Left forelimb (tissue), 1 donor: ENCODE data around the gene GOLGA2.

Experiments
- DNase-seq: peaks from one replicate; pipeline ENCODE4 v3.0.0-alpha.2; 2018; ENCODE audit warnings: low spot score

The GOLGA2 gene

DNA sequence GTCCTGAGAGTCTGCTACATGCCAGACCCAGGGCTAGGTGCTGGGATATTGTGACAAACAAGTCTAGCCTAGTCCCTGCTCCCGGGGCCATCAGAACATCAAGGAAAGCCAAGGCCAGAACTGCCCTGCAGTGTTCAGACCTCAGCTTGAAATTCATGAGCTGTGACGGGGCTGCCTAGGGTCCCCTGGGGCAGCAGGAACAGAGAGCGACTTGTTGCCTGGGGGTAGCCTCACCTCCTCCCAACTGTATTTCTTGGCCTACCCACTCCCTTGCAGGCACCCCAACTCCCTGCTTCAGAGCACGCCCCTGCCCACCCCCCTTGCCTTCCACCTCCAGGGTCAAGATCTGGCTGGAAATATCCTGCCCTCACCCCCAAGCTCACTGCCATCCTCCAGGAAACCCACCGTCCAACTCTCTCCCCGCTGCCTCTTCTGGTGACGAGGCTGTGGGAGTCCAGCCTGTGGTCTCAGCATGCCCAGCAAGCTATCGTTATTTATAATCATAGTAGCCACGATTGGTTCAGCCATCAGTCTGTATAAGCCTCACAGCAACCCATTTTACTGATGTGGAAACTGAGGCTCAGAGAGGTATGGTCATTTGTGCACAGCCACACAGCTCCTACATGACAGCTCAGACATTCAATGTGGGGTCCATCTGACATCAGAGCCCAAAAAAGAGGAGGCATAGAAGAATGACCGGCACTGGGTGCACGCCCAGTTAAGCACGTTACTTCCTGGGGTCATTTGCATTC is 61.9 kb downstream of the GOLGA2 start:
- no peak for DNase-seq

DNA sequence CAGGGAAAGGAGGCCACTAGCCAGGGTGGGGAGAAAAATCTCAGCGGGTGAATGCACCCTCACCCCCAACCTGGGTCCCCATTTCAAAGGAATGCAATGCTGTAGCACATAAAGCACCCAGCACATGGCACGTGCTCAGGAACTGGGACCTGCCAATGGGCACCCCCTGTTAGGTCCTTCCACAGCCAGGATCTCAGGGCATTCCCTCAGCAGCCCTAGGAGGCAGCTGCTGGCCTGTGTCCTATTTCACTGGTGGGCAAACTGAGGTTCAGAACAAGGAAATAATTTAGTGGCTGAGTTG is 63.9 kb downstream of the GOLGA2 start:
- no peak for DNase-seq

DNA sequence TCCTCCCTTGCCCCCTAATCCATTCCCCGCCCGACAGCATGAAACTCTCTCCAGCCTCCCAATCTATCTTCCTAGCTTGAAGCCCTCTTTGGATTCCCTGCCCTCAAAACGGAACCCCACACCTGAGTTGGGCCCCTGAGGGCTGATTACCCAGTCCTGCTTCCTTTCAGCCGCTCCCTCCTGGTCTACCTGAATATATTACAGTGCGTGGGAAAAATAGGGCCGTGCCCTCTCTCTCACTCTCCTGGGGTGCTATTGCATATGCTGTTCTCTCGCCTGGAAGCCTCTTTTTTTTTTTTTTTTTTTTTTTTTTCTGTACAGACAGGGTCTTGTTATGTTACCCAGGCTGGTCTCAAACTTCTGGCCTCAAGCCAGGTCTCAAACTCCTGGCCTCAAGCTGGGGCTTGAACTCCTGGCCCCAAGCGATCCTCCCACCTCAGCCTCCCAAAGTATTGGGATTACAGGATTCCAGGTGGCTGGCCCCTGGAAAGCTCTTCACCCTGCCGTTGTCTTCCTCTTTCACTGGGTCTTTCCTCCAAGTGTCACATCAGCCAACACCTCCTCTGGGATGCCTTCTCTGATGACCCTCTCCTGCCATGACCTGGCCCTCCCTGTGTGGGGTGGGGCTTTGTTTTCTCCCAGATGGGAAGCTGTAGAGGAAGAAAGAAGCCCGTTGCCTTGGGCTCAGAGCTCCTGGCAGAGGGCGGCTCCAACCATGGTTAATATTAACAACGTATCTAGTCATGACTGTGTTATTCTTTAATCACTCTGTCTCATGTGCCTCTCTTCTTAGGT is 64.4 kb downstream of the GOLGA2 start:
- DNase-seq = no peak

DNA sequence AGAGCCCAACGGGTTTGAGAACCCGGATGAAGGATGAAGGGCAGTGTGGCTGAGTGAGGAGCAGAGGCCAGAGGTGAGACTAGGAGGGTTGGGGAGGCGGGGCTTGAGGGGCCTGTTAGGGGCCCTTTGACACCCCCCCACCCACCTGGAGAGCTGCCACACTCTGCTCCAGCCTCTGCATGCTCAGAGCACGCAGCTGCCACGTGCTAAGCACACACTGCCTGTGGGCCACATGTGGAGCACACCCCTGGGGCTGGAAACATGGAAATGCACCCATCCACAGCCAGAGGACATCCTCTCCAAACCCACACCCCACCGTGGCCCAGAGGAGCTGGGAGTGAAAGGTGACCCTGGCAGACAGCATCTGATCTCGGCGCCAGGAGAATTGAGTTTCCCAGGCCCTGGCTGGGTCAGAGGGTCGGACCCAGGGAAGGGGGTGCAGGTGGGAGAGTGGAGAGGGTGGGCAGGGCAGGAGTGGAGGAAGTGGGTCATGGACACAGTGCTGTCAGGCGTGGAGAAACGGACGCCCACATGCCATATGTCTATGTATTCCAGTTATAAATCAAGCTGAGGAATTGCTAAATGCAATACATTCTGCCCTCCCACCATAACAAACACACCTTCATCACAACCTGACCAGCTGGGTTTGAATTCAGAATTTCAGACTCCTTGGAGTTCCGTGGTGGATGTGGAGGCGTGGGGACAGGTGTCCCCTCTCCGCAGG is 66.7 kb downstream of the GOLGA2 start:
- no peak for DNase-seq

DNA sequence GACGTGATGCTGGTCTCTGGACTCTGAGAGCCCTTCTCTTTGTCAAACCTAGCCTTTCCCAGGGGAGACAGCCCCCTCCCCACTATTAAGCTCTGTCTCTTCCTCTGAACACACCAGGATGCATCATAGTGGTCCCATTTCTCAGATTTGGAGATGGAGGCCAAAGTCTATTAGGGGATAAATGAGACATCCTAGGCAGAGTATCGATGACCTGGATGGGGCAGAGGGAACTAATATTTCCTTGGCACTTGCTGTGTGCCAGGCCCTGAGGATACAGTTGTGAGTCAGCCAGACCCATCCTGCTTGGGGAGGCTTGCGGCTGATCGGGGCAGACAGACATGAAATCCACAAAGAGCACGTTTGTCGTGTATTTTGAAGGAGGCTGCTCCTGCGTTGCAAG is 67.4 kb downstream of the GOLGA2 start:
- no peak for DNase-seq

DNA sequence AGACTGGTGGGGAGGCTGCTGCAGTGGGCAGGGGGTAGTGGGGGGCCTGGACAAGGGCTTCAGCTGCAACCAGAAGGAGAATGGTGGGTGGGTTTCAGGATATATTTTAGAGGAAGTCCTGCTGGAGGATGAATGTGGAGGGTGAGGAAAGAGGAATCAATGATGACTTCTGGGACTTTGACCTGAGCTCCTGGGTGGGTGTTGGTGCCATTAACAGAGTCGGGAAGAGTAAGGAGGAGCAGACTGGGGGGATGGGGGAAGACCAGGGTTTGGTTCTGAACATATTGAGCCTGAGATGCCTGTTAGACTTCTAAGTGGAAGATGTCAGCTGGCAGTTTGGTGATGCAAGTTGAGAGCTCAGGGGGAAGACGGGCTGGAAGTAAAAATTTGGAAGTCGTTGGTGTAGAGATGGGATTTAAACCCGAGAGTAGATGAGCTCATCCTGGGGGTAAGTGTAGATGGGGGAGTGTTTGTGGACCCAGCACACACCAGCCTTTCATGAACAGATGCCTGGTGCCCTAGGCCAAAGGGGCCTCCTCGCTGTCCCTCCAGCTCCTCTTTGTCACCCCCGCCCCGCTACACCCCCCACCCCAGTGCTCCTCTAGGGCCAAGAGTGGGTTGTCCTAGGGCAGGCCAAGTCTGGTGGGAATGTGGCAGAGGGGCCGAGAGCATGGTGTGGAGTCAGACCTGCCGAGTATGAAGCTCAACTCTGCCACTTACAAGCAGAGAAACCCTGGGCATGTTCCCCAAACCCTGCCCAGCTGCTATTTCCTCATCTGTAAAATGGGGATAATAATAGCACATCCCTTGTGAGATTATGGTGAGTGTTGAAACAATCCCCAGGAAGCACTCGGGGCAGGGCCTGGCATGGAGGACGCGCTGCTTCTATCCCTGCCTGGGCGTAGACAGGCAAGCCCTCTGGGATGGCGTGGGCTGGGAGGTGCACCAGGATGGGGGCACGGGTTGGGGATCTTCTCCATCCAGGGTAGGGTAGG is 68.6 kb downstream of the GOLGA2 start:
- no peak for DNase-seq

DNA sequence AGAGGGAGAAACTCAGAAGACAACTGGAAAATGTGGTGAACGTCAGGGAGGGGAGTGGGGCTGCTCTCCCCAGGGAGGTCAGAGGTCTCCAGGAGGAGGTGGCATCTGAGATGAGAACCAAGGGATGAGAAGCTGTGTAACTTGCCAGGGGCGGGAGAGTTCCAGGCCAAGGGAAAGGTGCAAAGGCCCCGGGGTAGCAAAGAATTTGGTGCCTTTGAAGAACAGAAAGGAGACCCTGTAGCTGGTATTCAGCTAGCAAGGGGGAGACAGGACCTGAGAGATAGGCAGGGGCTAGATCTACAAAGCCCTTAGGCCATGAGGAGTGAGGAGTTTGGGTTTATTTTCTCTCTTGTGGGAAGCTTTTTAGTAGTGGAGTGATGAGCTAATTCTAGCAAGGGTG is 69.3 kb downstream of the GOLGA2 start:
- DNase-seq = no peak
